Keratinocyte (primary cell): ENCODE data around the gene SHROOM3.

Experiments
- EZH2 ChIP-seq: IDR thresholded peaks from one replicate; pipeline ENCODE4 v1.6.1; 2012; ENCODE audit warnings: inconsistent platforms, mild to moderate bottlenecking, low read length, moderate library complexity
- TF ChIP-seq, protein P1 (sequence below), 3 experiments: IDR thresholded peaks in 1 of 3; conservative IDR thresholded peaks in 1 of 3; optimal IDR thresholded peaks in 1 of 3; 2 replicates in 2 of 3; 3 replicates in 1 of 3; pipeline versions ENCODE3 to v1.5.1; 2011; ENCODE audit warnings: low read length in 3 of 3, mild to moderate bottlenecking in 3 of 3, moderate library complexity in 2 of 3, control low read depth in 1 of 3, inconsistent platforms in 1 of 3; ENCODE audit not compliant: insufficient read depth in 2 of 3; ENCODE audit errors: extremely low read depth in 1 of 3

DNA sequence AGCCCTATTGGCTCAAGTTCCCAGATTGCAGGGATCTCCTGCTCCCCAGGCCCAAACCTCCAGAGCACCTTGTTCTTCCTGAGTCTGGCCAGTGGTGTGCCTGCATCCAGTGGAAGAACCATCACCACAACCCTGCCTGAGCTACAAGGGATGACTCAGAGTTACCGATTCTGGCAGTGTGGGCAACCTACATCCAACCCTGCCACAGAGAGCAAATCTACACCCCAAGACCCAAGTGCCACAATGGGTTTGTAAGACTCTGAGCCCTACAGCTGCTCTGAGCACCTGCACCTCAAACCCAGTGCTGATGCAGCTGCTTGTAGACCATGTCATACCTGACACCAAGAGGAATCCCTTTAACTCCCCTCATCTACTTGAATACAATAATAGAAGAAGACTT is 352.9 kb downstream of the SHROOM3 start:
- TF ChIP-seq, protein P1, sequence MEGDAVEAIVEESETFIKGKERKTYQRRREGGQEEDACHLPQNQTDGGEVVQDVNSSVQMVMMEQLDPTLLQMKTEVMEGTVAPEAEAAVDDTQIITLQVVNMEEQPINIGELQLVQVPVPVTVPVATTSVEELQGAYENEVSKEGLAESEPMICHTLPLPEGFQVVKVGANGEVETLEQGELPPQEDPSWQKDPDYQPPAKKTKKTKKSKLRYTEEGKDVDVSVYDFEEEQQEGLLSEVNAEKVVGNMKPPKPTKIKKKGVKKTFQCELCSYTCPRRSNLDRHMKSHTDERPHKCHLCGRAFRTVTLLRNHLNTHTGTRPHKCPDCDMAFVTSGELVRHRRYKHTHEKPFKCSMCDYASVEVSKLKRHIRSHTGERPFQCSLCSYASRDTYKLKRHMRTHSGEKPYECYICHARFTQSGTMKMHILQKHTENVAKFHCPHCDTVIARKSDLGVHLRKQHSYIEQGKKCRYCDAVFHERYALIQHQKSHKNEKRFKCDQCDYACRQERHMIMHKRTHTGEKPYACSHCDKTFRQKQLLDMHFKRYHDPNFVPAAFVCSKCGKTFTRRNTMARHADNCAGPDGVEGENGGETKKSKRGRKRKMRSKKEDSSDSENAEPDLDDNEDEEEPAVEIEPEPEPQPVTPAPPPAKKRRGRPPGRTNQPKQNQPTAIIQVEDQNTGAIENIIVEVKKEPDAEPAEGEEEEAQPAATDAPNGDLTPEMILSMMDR (optimal IDR thresholded peaks at IDR 0.05 in 1 of 3, IDR thresholded peaks at IDR 0.05 in 1 of 3, conservative IDR thresholded peaks at IDR 0.05 in 1 of 3; ENCODE audit: extremely low read depth in 1 of 3, insufficient read depth in 2 of 3, low read length in 3 of 3), result no peak
- no peak for TF ChIP-seq EZH2
